ENCODE results near the gene SLC5A6.

SLC5A6 gene

DNA sequence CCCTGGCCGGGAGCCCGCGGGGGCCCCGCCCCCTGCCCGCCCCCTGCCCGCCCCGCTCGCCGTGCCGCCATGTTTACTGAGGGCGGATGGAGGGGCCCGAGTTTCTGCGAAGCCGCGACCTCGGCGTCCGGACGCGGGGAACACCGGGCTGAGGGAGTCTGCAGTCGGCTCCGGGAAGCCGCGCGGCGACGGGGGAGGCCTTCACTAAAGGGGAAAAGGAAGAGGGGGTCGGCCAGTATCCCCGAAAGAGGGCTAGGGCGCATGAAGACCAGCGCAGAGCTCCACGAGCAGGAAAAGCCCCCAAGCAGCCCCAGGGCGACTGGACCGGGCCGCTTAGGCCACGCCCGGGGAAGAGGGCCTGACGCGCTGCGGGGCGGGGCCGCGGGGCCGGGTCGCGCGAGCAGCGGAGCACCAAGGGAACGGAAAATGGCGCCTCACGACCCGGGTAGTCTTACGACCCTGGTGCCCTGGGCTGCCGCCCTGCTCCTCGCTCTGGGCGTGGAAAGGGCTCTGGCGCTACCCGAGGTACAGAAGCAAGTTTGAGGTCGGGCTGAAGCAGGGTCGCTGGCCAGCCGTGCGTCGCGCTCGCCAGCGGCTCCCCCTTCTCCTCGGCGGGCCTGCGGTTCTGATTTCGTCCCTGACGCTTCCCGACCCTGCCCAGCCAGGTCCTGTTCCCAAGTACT is at the start of gene SLC5A6, which contains the start of gene ATRAID:
TSS of gene SLC5A6 (minus strand) at position 326 of the 683 bp plus-strand sequence. CDS start 4,618 bp downstream, outside the sequence.
TSS of gene ATRAID (plus strand) at position 99 of the 683 bp plus-strand sequence. CDS start at position 427, 328 bp downstream.
- DNase-seq = peak; percentile 49 to 99 (median 94)

- no peak for DNase-seq
Observed at GRCh38 chr2:27261241-27261925, 49.3 kb upstream of the SLC5A6 start.

DNA sequence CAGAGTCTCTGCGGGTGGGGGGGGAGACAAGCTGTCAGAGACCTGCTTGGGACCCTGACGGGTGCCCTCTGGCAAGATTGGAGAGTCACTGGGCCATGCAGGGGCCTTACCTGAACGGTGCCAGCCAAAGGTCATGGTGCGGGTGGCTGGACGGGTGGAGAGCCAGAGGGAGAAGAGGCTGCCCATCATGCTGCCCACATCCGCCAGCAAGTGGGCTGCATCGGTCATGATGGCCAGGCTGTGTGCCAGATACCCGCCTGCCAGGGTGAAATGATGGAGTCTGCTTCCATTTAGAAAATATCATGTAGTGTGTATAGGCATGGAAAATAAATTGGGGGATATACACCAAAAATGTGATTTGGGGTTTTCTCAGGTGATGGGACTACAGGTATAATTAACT is 46.0 kb upstream of the SLC5A6 start:
- no peak for DNase-seq

DNA sequence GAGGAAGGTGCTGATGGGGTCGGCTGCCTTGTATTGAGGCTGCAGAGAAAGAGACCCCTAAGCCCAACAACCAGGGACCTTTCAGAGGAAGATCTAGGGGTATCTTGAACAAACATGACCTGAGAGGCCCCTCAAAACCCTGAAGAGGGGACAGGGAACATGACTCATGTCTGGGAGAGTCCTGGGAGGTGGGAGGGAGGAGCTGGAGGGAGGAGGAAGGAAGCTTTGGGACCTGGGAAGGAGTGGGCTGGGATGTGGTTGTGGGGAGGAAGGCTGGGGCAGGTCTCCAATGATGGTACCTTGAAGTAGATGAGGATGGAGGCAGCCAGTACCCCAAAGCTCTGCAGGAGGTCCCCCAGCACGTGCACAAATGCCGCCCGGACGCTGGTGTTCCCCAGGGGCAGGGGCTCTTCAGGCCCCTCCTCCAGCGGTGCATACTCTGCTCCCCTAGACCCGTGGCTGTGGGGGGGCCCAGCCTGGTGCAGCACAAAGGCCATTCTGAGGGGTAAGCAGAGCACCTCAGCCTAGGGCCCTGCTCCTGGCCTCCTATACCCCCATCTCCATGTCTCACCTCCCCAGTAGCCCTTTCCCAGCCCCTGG is 44.9 kb upstream of the SLC5A6 start:
- DNase-seq = no peak

GRCh38 chr2:27255660-27256059 is 43.6 kb upstream of the SLC5A6 start:
- no peak for DNase-seq

DNA sequence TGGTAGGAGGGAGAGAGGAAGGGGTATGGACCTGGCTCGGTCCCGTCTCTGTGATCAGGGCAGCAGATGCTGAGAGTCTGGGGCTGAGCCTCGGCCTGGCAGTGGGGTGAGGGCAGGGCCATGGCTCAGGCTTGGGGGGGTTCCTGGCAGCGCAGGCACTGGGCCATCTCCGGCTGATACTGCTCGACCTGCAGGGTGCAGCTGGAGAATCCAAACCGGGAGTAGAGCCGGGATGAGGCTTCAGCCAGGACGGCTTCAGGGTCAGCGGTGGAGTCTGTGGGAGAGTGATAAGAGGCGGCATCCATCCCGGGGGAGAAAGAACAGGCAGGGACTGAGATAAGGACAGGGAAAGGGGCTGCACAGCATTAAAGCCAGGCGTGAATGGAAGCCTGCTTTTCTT is 43.1 kb upstream of the SLC5A6 start:
- DNase-seq = no peak

GRCh38 chr2:27251766-27252165 is 39.7 kb upstream of the SLC5A6 start:
- no peak for DNase-seq

GRCh38 chr2:27250652-27251379 is 38.7 kb upstream of the SLC5A6 start:
- no peak for DNase-seq

GRCh38 chr2:27249891-27250651 is 38.0 kb upstream of the SLC5A6 start:
- DNase-seq = peak in 2 of 14 donors; percentile 4 to 15

DNA sequence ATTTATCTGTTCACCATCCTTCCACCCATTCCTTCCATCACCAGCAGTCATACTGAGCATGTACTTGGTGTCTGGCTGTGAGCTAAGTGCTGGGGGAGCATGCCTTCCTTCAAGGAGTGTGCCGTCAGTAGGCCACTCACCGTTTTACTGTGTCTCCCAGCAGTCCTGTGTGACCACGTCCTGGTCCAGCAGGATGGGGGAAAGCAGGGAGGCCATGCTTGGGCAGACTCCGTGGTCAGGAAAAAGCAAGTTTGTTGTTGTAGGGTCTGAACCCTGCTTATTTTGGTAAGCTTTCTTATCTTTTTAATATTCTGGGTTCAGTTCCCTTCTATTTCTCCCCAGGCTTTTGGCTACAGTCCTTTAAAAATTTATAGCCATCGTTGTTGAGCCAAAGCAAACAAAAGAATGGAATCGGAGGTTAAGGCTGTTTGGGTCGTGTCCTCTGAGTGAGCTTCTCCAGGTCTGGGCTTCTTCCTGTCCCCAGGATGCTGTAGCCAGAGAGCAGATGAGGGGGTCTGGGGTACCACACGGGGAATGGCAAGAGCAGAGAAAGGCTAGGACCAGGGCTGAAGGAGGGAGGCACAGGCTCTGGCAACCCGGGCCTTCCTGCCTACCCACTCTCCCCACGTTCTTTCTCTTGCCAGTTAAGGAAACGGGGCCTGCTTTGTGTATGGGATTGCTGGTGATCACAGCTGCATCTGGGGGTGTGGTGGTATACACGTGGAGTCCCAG is 37.3 kb upstream of the SLC5A6 start:
- no peak for DNase-seq

- no peak for DNase-seq
Observed at GRCh38 chr2:27247893-27248292, 35.8 kb upstream of the SLC5A6 start.

DNA sequence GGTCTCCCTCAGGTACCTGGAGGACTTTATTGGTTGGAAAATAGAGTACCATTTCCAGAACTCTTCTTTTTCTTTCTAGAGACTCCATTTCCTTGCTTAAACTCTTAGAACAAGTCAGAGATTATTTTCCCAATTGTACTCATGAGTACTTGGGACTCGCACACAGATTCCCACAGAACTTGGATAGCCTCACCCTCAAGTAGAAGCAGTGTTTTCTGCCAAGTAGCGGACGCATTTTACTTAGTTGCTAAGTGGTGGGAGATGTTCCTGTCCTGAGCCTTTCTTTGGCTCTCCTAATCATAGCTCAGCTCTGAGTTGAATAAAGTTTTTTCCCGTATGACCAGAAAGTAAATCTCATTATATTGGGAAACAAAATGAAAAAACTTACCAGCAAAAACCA is 33.6 kb upstream of the SLC5A6 start:
- DNase-seq = no peak

GRCh38 chr2:27245116-27245515 is 33.0 kb upstream of the SLC5A6 start:
- no peak for DNase-seq

- DNase-seq = no peak
Observed at GRCh38 chr2:27243391-27244130, 31.5 kb upstream of the SLC5A6 start.

DNA sequence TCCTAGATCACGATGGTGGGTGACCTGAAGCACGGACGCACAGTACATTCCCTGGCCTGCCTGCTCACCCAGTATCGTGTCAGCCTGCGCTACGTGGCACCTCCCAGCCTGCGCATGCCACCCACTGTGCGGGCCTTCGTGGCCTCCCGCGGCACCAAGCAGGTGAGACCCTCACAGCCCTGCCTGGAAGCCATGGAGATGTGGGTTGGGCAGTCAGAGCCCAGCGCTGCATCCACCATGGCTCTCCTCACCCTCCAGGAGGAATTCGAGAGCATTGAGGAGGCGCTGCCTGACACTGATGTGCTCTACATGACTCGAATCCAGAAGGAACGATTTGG is 30.5 kb upstream of the SLC5A6 start:
- DNase-seq = no peak

DNA sequence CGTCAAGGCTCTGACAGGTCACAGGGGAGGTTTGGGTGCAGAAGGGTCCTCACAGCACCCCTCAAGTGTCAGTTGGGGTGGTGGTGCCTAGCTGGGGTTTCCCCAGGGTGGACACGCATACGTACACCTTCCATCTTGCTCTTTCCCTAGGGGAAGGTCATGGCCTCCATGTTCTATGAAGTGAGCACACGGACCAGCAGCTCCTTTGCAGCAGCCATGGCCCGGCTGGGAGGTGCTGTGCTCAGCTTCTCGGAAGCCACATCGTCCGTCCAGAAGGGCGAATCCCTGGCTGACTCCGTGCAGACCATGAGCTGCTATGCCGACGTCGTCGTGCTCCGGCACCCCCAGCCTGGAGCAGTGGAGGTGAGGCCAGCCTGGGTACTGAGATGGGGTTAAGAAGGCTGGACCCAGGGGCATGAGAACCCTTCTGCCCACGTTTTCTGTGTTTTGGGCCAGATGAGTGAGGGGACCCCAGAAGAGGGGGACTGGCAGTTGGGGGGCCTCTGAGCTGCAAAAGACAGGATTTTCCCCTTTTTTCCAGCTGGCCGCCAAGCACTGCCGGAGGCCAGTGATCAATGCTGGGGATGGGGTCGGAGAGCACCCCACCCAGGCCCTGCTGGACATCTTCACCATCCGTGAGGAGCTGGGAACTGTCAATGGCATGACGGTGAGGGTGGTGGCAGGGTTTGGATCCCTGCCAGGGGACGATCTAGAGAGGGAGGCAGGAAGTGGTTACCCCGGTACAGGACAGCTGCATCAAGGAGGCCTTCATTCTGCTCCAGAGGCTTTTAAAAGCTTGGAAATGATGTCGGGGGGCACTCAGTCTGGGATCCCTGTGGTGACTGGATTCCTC is 29.9 kb upstream of the SLC5A6 start:
- DNase-seq = no peak

- no peak for DNase-seq
Observed at GRCh38 chr2:27240406-27240805, 28.3 kb upstream of the SLC5A6 start.

- no peak for DNase-seq
Observed at GRCh38 chr2:27238976-27239375, 26.9 kb upstream of the SLC5A6 start.

DNA sequence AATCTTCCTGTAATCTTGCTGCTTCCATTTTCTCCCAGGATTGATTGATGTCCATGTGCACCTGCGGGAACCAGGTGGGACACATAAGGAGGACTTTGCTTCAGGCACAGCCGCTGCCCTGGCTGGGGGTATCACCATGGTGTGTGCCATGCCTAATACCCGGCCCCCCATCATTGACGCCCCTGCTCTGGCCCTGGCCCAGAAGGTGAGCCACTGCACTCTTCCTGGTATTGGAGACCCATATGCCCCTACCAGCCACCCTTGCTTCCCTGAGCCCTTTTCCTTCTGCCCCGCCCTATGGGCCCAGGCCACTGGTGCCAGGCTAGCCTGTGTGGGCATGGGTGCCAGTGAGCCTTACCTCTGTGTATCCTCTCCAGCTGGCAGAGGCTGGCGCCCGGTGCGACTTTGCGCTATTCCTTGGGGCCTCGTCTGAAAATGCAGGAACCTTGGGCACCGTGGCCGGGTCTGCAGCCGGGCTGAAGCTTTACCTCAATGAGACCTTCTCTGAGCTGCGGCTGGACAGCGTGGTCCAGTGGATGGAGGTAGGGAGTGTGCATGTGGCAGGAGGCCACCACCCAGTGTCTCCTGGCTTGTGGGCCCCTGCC is 25.4 kb upstream of the SLC5A6 start:
- no peak for DNase-seq
